GM21381 (cell line): Measurements from ENCODE around the gene RSL1D1.
"Not testable (repeated sequence)": the region's sequence is repeated elsewhere in the genome, so short reads cannot be mapped to it uniquely, and the experiment has no call there.

Experiments used
- ATAC-seq: cut with Tn5 transposase; IDR thresholded peaks from one replicate; pipeline ENCODE4 v1.9.1; 2021; ENCODE audit warnings: mild to moderate bottlenecking, moderate library complexity; ENCODE audit not compliant: unreplicated experiment

Gene RSL1D1

DNA sequence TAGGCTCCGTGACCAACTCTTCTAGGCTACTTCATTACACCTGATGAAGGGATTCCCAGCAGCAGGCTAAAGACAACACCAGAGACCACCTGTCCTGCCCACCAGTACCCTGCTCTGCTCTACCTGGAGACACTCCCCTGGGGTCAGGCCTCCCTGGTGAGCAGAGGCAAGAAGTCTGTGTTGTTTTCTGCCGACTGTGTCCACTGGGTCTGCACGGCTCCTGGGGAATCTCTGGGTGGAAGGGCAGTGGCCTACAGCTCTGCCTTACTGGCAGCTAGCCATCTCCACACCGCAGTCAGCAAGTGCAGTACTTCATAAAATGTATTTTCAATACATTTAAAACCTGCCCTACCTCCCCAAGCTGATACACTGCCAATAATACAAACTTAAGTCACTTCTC is 6.8 kb downstream of the RSL1D1 start:
- no peak for ATAC-seq

DNA sequence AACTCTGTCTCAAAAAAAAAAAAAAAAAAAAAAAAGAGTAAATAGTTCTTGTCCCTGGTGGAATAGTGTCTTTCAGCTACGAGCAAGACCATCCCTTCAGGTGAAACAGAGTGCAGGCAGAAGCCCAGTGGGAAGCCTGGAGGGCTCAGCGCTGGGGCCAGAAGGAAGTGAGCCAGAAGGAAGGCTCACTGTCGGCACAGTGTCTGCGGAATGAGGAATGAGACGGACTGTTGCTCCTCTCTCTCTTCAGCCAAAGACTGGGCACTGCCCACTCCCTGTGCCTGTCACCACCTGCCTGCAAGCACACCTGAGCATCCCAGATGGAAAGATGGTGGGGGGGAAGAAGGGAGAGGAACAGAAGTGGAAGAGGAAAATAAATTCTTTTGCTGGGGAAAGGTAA is 7.5 kb downstream of the RSL1D1 start:
- ATAC-seq, result no peak

DNA sequence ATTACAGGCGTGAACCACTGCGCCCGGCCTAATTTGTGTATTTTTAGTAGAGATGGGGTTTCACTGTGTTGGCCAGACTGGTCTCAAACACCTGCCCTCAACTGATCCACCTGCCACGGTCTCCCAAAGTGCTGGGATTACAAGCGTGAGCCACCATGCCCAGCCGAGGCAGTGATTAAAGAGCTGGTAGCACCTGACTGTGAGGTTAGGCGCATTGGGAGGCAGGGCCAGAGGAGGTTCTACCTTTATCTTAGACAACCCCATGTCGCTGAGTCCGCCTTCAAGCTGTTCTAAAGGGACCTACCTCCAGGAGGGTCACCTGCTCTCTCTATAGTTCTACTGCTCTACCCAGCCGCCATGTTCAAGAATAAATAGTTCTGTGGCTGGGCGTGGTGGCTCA is 8.1 kb downstream of the RSL1D1 start:
- ATAC-seq, result no peak

DNA sequence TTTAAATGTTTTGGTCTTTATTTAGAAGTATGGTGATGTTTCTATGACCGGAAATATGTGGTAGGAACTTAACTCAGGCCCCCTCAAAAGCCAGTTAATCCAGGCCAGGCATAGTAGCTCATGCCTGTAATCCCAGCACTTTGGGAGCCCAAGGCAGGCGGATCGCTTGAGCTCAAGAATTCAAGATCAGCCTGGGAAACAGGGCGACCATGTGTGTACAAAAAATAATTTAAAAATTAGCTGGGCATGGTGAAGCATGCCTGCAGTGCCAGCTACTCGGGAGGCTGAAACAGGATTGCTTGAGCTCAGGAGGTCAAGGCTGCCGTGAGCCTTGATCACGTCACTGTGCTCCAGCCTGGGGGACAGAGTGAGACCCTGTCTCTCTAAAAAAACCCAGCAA is 10.3 kb downstream of the RSL1D1 start:
- ATAC-seq, result no peak

DNA sequence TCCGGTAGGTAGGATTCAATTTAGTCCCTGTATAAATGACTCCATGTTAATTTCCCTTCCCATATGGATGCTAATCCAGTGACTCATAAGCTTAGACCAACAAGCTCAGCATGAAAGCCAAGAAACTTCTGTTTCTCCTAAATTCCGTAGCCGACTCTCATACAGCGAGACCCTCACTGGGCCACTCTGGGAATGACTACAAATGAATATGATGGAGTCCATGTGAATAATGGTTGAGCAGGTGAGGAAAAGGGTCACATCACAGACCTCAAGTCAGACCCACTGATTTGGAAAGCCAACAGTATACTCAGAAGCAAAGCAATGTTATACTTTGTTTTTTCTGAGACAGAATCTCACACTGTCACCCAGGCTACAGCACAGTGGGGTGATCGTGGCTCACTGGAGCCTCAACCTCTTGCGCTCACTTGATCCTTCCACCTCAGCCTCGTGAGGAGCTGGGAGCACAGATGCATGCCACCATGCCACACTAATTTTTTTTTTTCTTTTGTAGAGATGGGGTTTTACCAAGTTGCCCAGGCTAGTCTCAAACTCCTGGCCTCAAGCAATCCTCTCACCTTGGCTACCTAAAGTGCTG is 14.6 kb downstream of the RSL1D1 start:
- no peak for ATAC-seq

DNA sequence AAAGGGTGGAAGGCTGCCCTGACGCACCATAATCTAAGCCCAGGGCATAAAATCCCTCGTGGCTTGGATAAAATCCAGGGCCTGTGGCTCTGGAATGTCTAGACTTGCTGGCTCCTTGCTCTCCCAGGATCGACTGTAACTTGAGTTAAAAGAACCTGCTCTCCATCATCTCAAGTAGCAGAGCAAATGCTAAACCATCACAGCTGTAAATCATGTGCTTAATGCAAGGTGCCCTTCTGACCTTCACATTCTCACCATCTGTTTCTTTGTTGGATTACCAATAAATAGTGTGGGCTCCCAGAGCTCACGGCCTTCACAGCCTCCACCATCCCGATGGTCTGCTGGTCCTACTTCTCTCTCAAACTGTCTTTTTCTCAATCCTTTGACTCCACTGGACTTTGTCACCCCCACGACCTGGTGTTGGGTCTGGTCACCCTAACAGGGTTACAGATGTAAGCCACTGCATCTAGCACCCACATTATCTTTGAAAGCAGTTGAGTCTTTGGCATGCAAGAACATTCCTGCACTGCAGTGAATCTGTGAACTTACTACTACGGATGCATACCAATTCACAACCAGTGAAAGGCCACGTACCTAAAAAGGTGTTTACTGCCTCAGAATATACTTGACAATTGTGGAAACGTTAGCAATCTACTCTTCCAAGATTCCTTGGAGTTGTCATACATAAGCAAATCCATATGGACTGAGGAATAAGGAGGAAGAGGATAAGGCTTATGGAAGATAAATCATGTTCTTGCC is 15.3 kb downstream of the RSL1D1 start:
- no peak for ATAC-seq

DNA sequence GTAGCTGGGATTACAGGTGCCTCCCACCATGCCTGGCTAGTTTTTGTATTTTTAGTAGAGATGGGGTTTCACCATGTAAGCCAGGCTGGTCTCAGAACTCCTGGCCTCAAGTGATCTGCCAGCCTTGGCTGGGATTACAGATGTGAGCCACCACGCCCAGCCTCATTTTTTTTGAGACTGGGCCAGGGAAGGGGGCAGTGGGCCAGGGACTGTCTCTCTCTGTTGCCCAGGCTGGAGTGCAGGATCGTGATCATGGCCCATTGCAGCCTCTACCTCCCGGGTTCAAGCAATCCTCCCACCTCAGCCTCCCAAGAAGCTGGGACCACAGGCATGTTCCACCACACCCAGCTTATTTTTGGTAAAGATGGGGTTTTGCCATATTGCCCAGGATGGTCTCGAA is 16.0 kb downstream of the RSL1D1 start:
- ATAC-seq, result no peak

DNA sequence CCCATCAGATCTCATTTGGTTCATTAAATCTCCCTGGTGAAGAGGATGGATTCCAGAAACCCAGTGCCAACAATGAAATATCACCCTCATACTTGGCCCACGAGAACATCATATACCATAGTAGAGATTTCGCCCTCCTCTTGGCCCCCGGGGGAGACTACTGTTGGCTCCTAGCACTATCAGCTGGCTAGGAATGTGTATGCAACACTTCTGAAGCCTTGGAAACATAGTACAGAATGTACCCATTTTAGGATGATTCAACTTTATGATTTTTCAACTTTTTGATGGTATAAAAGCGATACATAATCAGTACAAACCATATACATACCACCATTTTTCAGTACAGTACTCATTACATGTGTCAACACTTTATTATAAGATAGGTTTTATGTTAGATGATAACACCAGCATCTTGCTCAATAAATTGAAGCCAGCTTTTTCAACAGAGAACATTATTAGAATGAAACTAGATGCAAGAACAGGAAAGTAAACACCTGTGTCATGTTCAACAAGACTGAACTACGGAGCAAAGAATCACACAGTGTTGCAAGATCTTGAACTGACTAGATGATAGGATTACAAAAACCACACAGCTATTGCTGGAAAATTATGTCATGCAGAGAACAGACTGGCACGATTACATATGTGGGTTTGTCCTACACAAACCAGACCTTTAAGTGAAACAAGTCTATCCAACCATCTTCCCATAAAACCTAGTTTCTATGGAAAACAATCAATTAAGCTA is 17.2 kb downstream of the RSL1D1 start:
- no peak for ATAC-seq

DNA sequence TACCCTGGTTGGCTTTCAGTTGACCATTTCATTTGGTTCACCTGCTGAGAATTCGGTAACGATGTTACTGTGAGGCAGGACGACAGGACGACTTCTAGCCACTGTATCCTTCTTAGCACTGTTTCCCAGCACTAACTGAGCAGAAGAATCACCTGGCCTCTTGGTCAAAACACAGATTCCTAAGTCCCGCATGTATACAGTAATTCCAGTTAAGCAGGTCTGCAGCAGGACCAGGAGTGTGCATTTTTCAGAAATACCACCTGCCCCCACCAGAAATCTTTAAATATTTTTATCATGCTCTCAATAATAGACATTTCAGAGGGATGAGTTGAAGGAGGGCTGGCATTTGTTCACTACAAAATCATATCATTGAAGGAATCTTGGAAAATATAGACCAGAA is 22.6 kb downstream of the RSL1D1 start:
- ATAC-seq, result no peak

DNA sequence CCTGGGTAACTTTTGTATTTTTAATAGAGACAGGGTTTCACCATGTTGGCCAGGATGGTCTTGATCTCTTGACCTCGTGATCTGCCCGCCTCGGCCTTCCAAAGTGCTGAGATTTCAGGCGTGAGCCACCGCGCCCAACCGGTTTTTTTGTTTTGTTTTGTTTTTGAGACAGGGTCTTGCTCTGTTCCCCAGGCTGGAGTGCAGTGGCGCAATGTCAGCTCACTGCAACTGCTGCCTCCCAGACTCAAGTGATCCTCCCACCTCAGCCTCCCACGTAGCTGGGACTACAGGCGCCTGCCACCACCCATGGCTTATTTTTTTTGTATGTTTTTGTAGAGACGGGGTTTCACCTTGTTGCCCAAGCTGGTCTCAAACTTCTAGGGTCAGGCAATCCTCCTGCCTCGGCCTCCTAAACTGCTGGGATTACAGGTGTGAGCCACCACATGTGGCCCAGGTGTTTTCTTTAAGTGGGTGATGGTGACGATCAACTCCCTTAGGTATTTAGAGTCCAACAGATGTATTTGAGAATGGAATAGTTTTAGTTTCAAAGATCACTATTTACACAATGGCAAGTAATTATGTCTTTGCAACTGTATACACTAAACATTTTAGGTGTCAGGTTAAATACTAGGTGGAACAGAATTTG is 25.7 kb downstream of the RSL1D1 start:
- ATAC-seq, result not testable (repeated sequence)

DNA sequence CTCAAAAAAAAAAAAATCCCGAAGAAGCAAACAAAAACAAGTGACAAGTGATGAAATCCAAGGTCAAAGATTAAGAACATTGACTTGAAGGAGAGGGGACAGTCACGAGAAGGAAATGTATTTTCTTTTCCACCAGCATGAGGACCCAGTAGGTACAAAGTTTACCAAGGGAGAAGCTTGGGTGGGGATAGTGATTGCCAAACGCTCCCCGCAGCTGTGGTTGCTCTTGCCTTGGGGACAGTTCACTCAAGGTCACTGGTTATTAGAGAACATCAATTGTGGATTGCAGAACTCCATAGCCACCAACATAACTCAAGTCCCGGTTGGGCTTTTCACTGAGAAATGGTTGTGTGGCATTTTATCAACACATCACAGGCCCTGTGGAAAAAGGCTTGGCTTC is 27.0 kb downstream of the RSL1D1 start:
- ATAC-seq, result no peak

DNA sequence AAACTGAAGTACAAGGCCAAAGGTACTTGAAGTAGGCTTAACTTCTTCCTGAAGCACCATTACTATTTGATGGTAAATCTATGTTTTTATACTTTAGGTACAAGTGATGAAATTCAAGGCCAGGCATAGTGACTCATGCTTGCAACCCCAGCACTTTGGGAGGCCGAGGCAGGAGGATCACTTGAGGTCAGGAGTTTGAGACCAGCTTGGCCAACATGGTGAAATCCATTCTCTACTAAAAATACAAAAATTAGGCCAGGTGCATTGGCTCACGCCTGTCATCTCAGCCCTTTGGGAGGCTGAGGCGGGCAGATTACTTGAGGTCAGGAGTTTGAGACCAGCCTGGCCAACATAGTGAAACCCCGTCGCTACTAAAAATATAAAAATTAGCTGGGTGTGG is 27.7 kb downstream of the RSL1D1 start:
- ATAC-seq, result not testable (repeated sequence)

DNA sequence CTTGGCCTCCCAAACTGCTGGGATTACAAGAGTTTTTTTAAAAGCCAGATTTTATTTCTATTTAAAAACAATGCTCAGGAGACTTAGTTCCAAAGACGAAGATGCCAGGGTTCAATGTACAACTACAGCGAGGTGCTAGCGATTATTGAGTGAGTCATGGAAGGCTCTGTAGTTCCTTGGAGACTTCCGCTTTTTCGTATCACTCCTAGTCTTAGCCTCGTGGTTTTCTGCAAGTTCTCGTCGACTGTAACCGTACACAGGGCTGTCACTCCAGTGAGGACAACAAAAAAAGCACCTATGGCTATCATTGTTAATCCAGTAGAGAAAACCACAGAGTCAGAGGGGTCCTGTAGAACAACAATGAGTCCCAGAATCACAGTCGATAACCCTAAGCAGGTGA is 31.5 kb downstream of the RSL1D1 start:
- no peak for ATAC-seq

DNA sequence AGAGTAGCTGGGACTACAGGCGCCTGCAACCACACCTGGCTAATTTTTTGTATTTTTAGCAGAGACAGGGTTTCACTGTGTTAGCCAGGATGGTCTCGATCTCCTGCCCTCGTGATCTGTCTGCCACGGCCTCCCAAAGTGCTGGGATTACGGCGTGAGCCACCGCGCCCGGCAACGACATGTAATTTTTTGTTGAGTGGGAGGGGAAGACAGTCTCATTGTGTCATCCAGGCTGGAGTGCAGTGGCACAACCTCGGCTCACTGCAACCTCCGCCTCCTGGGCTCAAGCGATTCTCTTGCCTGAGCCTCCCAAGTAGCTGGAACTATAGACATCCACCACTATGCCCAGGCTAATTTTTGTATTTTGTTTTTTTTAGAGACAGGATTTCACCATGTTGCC is 32.4 kb downstream of the RSL1D1 start:
- ATAC-seq, result not testable (repeated sequence)

DNA sequence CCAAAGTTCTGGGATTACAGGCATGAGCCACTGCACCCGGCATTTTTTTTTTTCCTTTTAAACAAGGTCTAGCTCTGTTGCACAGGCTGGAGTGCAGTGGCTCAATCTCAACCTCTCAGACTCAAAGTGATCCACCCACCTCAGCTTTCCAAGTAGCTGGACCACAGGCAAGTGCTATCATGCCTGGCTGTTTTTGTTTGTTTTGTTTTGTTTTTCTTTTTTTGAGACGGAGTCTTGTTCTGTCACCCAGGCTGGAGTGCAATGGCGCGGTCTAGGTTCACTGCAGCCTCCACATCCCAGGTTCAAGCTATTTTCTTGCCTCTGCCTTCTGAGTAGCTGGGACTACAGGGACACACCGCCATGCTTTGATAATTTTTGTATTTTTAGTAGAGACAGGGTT is 35.2 kb downstream of the RSL1D1 start:
- ATAC-seq, result no peak

DNA sequence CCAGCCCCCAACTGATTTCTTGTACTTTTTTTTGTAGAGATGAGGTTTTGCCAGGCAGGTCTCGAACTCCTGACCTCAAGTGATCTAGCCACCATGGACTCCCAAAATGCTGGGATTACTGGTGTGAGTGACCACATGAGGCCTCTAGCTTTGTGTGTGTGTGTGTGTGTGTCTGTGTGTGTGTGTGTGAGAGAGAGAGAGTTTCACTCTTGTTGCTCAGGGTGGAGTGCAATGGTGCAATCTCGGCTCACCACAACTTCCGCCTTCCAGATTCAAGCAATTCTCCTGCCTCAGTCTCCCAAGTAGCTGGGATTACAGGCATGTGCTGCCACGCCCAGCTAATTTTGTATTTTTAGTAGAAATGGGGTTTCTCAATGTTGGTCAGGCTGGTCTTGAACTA is 36.5 kb downstream of the RSL1D1 start:
- not testable (repeated sequence) for ATAC-seq

DNA sequence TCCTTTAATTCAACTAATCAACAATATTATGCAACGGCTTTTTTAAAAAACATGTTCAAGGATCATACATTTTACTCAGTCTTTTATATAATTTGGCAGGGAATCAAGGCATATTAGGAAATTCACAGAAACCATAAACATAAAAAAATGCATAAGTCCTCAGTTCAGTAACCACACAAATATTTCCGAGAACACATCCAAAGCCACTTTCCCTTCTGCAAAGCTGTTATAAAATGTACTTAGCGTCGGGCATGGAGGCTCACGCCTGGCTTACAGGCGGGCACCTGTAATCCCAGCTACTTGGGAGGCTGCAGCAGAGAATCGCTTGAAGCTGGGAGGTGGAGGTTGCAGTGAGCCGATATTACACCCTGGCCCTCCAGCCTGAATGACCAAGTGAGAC is 44.6 kb downstream of the RSL1D1 start:
- ATAC-seq, result no peak

DNA sequence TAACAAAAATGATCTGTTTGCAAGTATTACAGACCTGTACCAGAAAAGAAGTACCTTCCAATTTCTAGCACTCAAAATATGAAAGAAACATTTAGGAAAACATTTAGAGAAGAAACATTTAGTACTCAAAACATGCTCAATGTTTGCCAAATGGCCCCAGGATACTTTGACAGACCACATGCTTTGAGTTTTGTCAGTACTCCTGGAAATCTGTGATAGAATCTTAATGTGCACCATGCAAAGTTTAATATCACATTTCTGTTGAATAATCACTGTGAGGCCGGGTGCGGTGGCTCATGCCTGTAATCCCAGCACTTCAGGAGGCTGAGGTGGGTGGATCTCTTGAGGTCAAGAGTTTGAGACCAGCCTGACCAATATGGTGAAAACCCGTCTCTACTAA is 45.8 kb downstream of the RSL1D1 start:
- ATAC-seq, result no peak

DNA sequence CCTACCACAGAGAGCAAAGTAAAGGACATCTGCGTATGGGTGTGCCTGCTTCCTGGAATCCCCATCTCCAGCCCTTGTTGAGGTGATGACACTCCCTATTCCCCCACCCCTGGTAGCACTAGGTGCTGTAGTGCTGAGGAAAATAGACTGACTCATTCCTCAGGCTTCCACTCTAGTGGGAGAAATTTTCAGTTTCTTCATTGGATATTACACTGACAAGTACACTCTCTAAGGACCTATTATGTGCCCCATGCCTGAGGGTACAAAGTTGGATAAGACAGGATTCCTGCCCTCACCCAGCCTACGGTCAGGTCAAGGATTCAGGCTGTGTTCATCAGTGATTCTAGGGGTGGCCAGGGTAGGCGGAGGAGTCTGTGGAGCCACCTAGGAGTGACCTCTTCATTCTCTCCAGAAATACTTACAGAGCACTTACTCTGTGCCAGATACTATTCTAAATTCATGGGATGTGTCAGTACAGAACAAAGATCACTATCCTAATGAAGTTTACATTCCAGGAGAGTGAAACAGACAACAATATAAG is 49.8 kb downstream of the RSL1D1 start:
- ATAC-seq, result no peak

DNA sequence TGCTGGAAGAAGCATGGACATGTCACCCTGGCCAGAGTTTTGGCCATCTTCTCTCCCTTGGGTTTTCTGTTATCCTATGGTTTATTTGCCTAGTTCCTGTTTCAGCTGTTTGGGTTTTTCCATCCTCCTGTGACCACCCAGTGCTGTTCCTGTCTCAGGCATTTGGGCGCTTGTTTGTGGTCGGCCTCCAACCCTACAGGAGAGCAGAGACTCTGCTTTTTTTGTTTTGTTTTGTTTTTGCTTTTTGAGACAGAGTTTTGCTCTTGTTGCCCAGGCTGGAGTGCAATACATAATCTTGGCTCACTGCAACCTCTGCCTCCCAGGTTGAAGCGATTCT is 51.0 kb downstream of the RSL1D1 start:
- no peak for ATAC-seq
